ENCODE measurements around the gene FABP3. TPM values are rescaled to one million over a fixed set of nuclear protein-coding genes. Genes with fewer than 3 reads are reported as not detected.

FABP3 gene
- polyA plus RNA-seq, 1 donor from 2014 or later: 7.1 TPM

GRCh38 chr1:31415658-31416057 is 42.8 kb upstream of the FABP3 start:
- peak overlapping the region; percentile 99 for H3K4me2 ChIP-seq (ENCODE audit: low read length)
- peaks cover 29% of the 10 kb centered on the region for H3K79me2 ChIP-seq (replicated peaks; ENCODE audit: insufficient read depth, low read length)
- TF ChIP-seq EP300 (conservative IDR thresholded peaks at IDR 0.05; ENCODE audit: poor library complexity, severe bottlenecking): no peak
- TF ChIP-seq, protein P1, sequence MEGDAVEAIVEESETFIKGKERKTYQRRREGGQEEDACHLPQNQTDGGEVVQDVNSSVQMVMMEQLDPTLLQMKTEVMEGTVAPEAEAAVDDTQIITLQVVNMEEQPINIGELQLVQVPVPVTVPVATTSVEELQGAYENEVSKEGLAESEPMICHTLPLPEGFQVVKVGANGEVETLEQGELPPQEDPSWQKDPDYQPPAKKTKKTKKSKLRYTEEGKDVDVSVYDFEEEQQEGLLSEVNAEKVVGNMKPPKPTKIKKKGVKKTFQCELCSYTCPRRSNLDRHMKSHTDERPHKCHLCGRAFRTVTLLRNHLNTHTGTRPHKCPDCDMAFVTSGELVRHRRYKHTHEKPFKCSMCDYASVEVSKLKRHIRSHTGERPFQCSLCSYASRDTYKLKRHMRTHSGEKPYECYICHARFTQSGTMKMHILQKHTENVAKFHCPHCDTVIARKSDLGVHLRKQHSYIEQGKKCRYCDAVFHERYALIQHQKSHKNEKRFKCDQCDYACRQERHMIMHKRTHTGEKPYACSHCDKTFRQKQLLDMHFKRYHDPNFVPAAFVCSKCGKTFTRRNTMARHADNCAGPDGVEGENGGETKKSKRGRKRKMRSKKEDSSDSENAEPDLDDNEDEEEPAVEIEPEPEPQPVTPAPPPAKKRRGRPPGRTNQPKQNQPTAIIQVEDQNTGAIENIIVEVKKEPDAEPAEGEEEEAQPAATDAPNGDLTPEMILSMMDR (IDR thresholded peaks at IDR 0.05; ENCODE audit: poor library complexity, severe bottlenecking): no peak
- TF ChIP-seq POLR2AphosphoS5 (IDR thresholded peaks at IDR 0.05): no peak
- TF ChIP-seq TAF1 (IDR thresholded peaks at IDR 0.05; ENCODE audit: low read depth): no peak
- no peak for TF ChIP-seq MXI1 (conservative IDR thresholded peaks at IDR 0.05; ENCODE audit: poor library complexity, severe bottlenecking)
- TF ChIP-seq EZH2 (IDR thresholded peaks at IDR 0.05; ENCODE audit: borderline replicate concordance, insufficient read depth, low read length, poor library complexity, severe bottlenecking): no peak
- TF ChIP-seq REST (IDR thresholded peaks at IDR 0.05; ENCODE audit: borderline replicate concordance): no peak
- no peak for TF ChIP-seq RAD21 (conservative IDR thresholded peaks at IDR 0.05)
- no peak for TF ChIP-seq SMC3 (conservative IDR thresholded peaks at IDR 0.05; ENCODE audit: poor library complexity)
- H3K4me3 ChIP-seq (ENCODE audit: low read length): peak overlapping the region; percentile 95
- peak overlapping the region; percentile 99 for H3K27ac ChIP-seq (ENCODE audit: low read length)
- no peak overlapping the region for H2AFZ ChIP-seq (ENCODE audit: low read depth, low read length)
- no peaks in the 10 kb centered on the region for H3K36me3 ChIP-seq (ENCODE audit: insufficient read depth, low read length)
- no peaks in the 10 kb centered on the region for H3K27me3 ChIP-seq (ENCODE audit: insufficient read depth, low read depth, low read length)
- peaks cover 8% of the 10 kb centered on the region for H3F3A ChIP-seq (ENCODE audit: insufficient read depth, low read length, poor library complexity, severe bottlenecking)
- H3K9me3 ChIP-seq (ENCODE audit: low read length): no peaks in the 10 kb centered on the region
- H4K20me1 ChIP-seq (ENCODE audit: insufficient read depth): no peaks in the 10 kb centered on the region
- H3K9me2 ChIP-seq (ENCODE audit: insufficient read depth, low read length): no peaks in the 10 kb centered on the region
- H3K9ac ChIP-seq (ENCODE audit: low read length): peak overlapping the region; percentile 100

DNA sequence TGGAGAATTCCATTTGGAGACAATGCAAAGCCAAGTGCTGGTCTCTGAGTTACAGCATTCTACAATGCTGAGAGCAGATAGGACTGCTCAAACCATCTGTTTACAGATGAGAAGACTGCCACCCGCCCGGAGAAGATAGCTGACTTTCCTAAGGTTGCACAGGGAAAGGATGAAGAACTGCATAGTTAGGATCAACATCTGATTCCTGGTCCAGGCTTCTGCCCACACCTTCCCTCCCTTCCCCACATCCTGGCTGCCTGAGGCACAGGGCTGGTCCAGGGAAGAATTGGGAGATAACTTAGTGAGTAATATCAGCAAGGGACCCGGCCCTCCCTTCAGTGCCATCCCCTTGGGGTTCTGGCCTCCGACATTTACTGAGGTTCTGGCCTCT is 42.1 kb upstream of the FABP3 start:
- peak overlapping the region; percentile 100 for H3K9ac ChIP-seq (ENCODE audit: low read length)
- no peak for TF ChIP-seq RAD21 (conservative IDR thresholded peaks at IDR 0.05)
- no peak for TF ChIP-seq REST (IDR thresholded peaks at IDR 0.05; ENCODE audit: borderline replicate concordance)
- TF ChIP-seq, protein P1 (IDR thresholded peaks at IDR 0.05; ENCODE audit: poor library complexity, severe bottlenecking): no peak
- no peak for TF ChIP-seq EZH2 (IDR thresholded peaks at IDR 0.05; ENCODE audit: borderline replicate concordance, insufficient read depth, low read length, poor library complexity, severe bottlenecking)
- TF ChIP-seq EP300 (conservative IDR thresholded peaks at IDR 0.05; ENCODE audit: poor library complexity, severe bottlenecking): no peak
- no peak for TF ChIP-seq TAF1 (IDR thresholded peaks at IDR 0.05; ENCODE audit: low read depth)
- TF ChIP-seq POLR2AphosphoS5 (IDR thresholded peaks at IDR 0.05): no peak
- peak overlapping the region; percentile 95 for H3K4me3 ChIP-seq (ENCODE audit: low read length)

More for the DNA sequence above, 42.1 kb upstream of the FABP3 start:
- Histone ChIP-seq H3F3A (ENCODE audit: insufficient read depth, low read length, poor library complexity, severe bottlenecking) (peaks cover 8% of the 10 kb centered on the region), H2AFZ (ENCODE audit: low read depth, low read length) (peak overlapping the region; percentile 74), H3K9me3 (ENCODE audit: low read length) (no peaks in the 10 kb centered on the region), H3K27me3 (ENCODE audit: insufficient read depth, low read depth, low read length) (no peaks in the 10 kb centered on the region), H3K36me3 (ENCODE audit: insufficient read depth, low read length) (no peaks in the 10 kb centered on the region), H3K4me2 (ENCODE audit: low read length) (peak overlapping the region; percentile 99), H3K9me2 (ENCODE audit: insufficient read depth, low read length) (no peaks in the 10 kb centered on the region), H4K20me1 (ENCODE audit: insufficient read depth) (no peaks in the 10 kb centered on the region), H3K27ac (ENCODE audit: low read length) (peak overlapping the region; percentile 99), H3K79me2 (replicated peaks; ENCODE audit: insufficient read depth, low read length) (peaks cover 27% of the 10 kb centered on the region)
